ENCODE measurements around the gene IL6. TPM values are rescaled to one million over a fixed set of nuclear protein-coding genes. Genes with fewer than 3 reads are reported as not detected.

Gene IL6
- polyA plus RNA-seq, 1 donor from 2014 or later = not detected

- H3K79me2 ChIP-seq (replicated peaks; ENCODE audit: insufficient read depth, low read length) = no peaks in the 10 kb centered on the region
- TF ChIP-seq EZH2 (IDR thresholded peaks at IDR 0.05; ENCODE audit: borderline replicate concordance, insufficient read depth, low read length, poor library complexity, severe bottlenecking) (no peak), TAF1 (IDR thresholded peaks at IDR 0.05; ENCODE audit: low read depth) (no peak), RAD21 (conservative IDR thresholded peaks at IDR 0.05) (no peak), REST (IDR thresholded peaks at IDR 0.05; ENCODE audit: borderline replicate concordance) (no peak), SMC3 (conservative IDR thresholded peaks at IDR 0.05; ENCODE audit: poor library complexity) (no peak), CTCF (IDR thresholded peaks at IDR 0.05; ENCODE audit: poor library complexity, severe bottlenecking) (no peak), MXI1 (conservative IDR thresholded peaks at IDR 0.05; ENCODE audit: poor library complexity, severe bottlenecking) (no peak), EP300 (conservative IDR thresholded peaks at IDR 0.05; ENCODE audit: poor library complexity, severe bottlenecking) (no peak), POLR2AphosphoS5 (IDR thresholded peaks at IDR 0.05) (no peak)
- H3K4me3 ChIP-seq (ENCODE audit: low read length) = no peak overlapping the region
- no peaks in the 10 kb centered on the region for H3K9me3 ChIP-seq (ENCODE audit: low read length)
- H3K4me2 ChIP-seq (ENCODE audit: low read length) = no peak overlapping the region
- no peaks in the 10 kb centered on the region for H3K9me2 ChIP-seq (ENCODE audit: insufficient read depth, low read length)
- no peaks in the 10 kb centered on the region for H3F3A ChIP-seq (ENCODE audit: insufficient read depth, low read length, poor library complexity, severe bottlenecking)
- H3K27me3 ChIP-seq (ENCODE audit: insufficient read depth, low read depth, low read length) = no peaks in the 10 kb centered on the region
- no peaks in the 10 kb centered on the region for H3K36me3 ChIP-seq (ENCODE audit: insufficient read depth, low read length)
- no peak overlapping the region for H3K9ac ChIP-seq (ENCODE audit: low read length)
- no peak overlapping the region for H3K27ac ChIP-seq (ENCODE audit: low read length)
- no peak overlapping the region for H2AFZ ChIP-seq (ENCODE audit: low read depth, low read length)
- no peaks in the 10 kb centered on the region for H4K20me1 ChIP-seq (ENCODE audit: insufficient read depth)
Observed at GRCh38 chr7:22695476-22696132, 31.4 kb upstream of the IL6 start.

GRCh38 chr7:22696541-22697228 is 30.3 kb upstream of the IL6 start:
- Histone ChIP-seq H3K9me2 (ENCODE audit: insufficient read depth, low read length) (no peaks in the 10 kb centered on the region), H3K4me3 (ENCODE audit: low read length) (no peak overlapping the region), H3K4me2 (ENCODE audit: low read length) (no peak overlapping the region), H3K9me3 (ENCODE audit: low read length) (no peaks in the 10 kb centered on the region), H2AFZ (ENCODE audit: low read depth, low read length) (no peak overlapping the region), H3K36me3 (ENCODE audit: insufficient read depth, low read length) (no peaks in the 10 kb centered on the region), H4K20me1 (ENCODE audit: insufficient read depth) (no peaks in the 10 kb centered on the region), H3K79me2 (replicated peaks; ENCODE audit: insufficient read depth, low read length) (no peaks in the 10 kb centered on the region), H3K27me3 (ENCODE audit: insufficient read depth, low read depth, low read length) (no peaks in the 10 kb centered on the region), H3K27ac (ENCODE audit: low read length) (no peak overlapping the region), H3K9ac (ENCODE audit: low read length) (no peak overlapping the region), H3F3A (ENCODE audit: insufficient read depth, low read length, poor library complexity, severe bottlenecking) (no peaks in the 10 kb centered on the region)
- no peak for TF ChIP-seq SMC3 (conservative IDR thresholded peaks at IDR 0.05; ENCODE audit: poor library complexity)
- no peak for TF ChIP-seq REST (IDR thresholded peaks at IDR 0.05; ENCODE audit: borderline replicate concordance)
- no peak for TF ChIP-seq MXI1 (conservative IDR thresholded peaks at IDR 0.05; ENCODE audit: poor library complexity, severe bottlenecking)
- no peak for TF ChIP-seq EP300 (conservative IDR thresholded peaks at IDR 0.05; ENCODE audit: poor library complexity, severe bottlenecking)
- TF ChIP-seq TAF1 (IDR thresholded peaks at IDR 0.05; ENCODE audit: low read depth) = no peak
- TF ChIP-seq CTCF (IDR thresholded peaks at IDR 0.05; ENCODE audit: poor library complexity, severe bottlenecking) = no peak
- TF ChIP-seq RAD21 (conservative IDR thresholded peaks at IDR 0.05) = no peak
- TF ChIP-seq POLR2AphosphoS5 (IDR thresholded peaks at IDR 0.05) = no peak
- no peak for TF ChIP-seq EZH2 (IDR thresholded peaks at IDR 0.05; ENCODE audit: borderline replicate concordance, insufficient read depth, low read length, poor library complexity, severe bottlenecking)

Data from neural cell (in vitro differentiated cells).